Left colon (tissue), 2 donors: ENCODE data around the gene CHPF. TPM values are rescaled to one million over a fixed set of nuclear protein-coding genes. Genes with fewer than 3 reads are reported as not detected.

Experiments used
- ATAC-seq: fragments of 200-7000 bp; cut with Tn5 transposase; one replicate; pipeline ENCODE4 v1.9.1; 2020; ENCODE audit warnings: mild to moderate bottlenecking, moderate library complexity
- DNase-seq, 2 donors: peaks; one replicate each; pipeline ENCODE4 v3.0.0-alpha.2; 2020
- intact Hi-C, 2 donors: fragments of 100-400 bp; cut with DNase I in 1 of 2; cut with micrococcal nuclease in 1 of 2; formaldehyde crosslinking; loops; one replicate each; pipeline versions ENCODE4 v1.11.2 to v1.14.0; 2022; cut with DNase I, micrococcal nuclease
- microRNA-seq, 2 donors: library from miRNA; unstranded; fragments of <30 nt; microRNA quantifications; one replicate each; pipeline versions ENCODE4 v1.1.0 to v1.2.0, GENCODE V29; 2020
- total RNA-seq, 2 donors: library from RNA; stranded (reverse); fragmentation: NEBNext Ultra II Directional; extraction: Animal tissue kit (Norgen Biotek cat#: 25700); gene quantifications; one replicate each; pipeline ENCODE4 v1.2.1, GENCODE V29; 2021
- donor health status: DM: no; HTN: no; CAD: no.
- donor health status: DM: yes; HTN: yes; CAD: no.

The CHPF gene
- total RNA-seq, 2 donors from 2014 or later: 27.8 to 37.2 TPM

GRCh38 chr2:219492575-219492974 is 51.0 kb downstream of the CHPF start:
- DNase-seq (no peak), ATAC-seq (no peak)
- intact Hi-C loops: no loop called here

- DNase-seq: no peak
- intact Hi-C loops: no loop called here
- ATAC-seq: no peak
These were observed 52.2 kb downstream of the CHPF start for GRCh38 chr2:219491278-219491963.

GRCh38 chr2:219490600-219491130 is 52.9 kb downstream of the CHPF start:
- DNase-seq (no peak), ATAC-seq (no peak)
- intact Hi-C loops: no loop called here

GRCh38 chr2:219490186-219490585 is 53.4 kb downstream of the CHPF start:
- ATAC-seq (no peak), DNase-seq (no peak)
- intact Hi-C loops: no loop called here

GRCh38 chr2:219489315-219489714 is 54.3 kb downstream of the CHPF start:
- intact Hi-C loops: no loop called here
- no peak for DNase-seq
- ATAC-seq: no peak

Small RNAs within 50 kb of the gene (microRNA-seq; reads per million reads assigned to microRNA genes)
- 0 reads per million in 2 donors for gene MIR3132

Other genes with a start within 250 kb of the CHPF start
- 1 to 10 TPM; 1.9 to 2.3 TPM for gene PTPRN, start 234.4 kb downstream of the CHPF start, total RNA-seq
- gene RESP18, start 211.1 kb downstream of the CHPF start, total RNA-seq: not detected
- 100 to 1,000 TPM in 1 of 2 donors, 10 to 100 TPM in 1; 94.2 to 130 TPM for gene DNPEP, start 155.9 kb downstream of the CHPF start, total RNA-seq
- gene DES, start 125.4 kb downstream of the CHPF start, total RNA-seq: 100 to 1,000 TPM in 1 of 2 donors, 10 to 100 TPM in 1; 18.5 to 706 TPM
- 10 to 100 TPM in 1 of 2 donors, 1 to 10 TPM in 1; 2.9 to 29.4 TPM for gene SPEG, start 109.0 kb downstream of the CHPF start, total RNA-seq
- gene GMPPA, start 44.9 kb downstream of the CHPF start, total RNA-seq: 10 to 100 TPM; 44.8 to 56.1 TPM
- gene ASIC4, start 29.3 kb downstream of the CHPF start, total RNA-seq: not detected
- 1 to 10 TPM; 1.4 to 1.6 TPM for gene TMEM198, start 219 bp upstream of the CHPF start, total RNA-seq
- gene OBSL1, start 27.7 kb upstream of the CHPF start, total RNA-seq: 10 to 100 TPM; 11.0 to 11.9 TPM
- gene INHA, start 28.5 kb upstream of the CHPF start, total RNA-seq: not detected
- gene STK11IP, start 54.0 kb upstream of the CHPF start, total RNA-seq: 10 to 100 TPM; 27.9 to 35.5 TPM
- gene SLC4A3, start 83.8 kb upstream of the CHPF start, total RNA-seq: 1 to 10 TPM in 1 of 2 donors, under 1 TPM in 1; 0.24 to 1.2 TPM